NAMALWA (cell line): ENCODE data around the gene FSD1.
"Not testable (repeated sequence)": the region's sequence is repeated elsewhere in the genome, so short reads cannot be mapped to it uniquely, and the experiment has no call there.

Experiments used
- DNase-seq: peaks from one replicate; pipeline ENCODE4 v3.0.0-alpha.2; 2015; ENCODE audit warnings: low spot score

FSD1 gene

GRCh38 chr19:4304538-4305256 is at the start of gene FSD1:
Gene FSD1, plus strand, starts transcription at chr19:4304598. Its CDS starts 149 bp downstream, at chr19:4304747.
- DNase-seq = peak; percentile 83

GRCh38 chr19:4256563-4256962 is 47.8 kb upstream of the FSD1 start:
- peak; percentile 54 for DNase-seq

DNA sequence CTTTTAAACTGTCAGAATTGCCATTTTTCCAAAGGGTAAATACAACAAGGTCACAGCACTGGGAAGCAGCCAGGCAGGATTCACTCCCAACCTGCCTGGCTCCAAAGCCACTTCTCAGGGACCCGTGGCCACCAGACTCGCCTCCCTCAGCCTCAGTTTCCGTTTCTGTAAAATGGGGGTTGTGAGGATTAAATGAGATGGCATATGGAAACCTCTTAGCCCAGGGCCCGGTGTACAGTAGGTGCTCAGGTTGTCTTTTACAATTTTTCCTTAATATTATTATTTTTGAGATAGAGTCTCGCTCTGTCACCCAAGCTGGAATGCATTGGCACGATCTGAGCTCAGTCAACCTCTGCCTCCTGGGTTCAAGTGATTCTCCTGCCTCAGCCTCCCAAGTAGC is 47.4 kb upstream of the FSD1 start:
- DNase-seq = no peak

- DNase-seq = no peak
These were observed 46.2 kb upstream of the FSD1 start for GRCh38 chr19:4258181-4258580.

GRCh38 chr19:4260613-4261191 is 43.7 kb upstream of the FSD1 start:
- no peak for DNase-seq

DNA sequence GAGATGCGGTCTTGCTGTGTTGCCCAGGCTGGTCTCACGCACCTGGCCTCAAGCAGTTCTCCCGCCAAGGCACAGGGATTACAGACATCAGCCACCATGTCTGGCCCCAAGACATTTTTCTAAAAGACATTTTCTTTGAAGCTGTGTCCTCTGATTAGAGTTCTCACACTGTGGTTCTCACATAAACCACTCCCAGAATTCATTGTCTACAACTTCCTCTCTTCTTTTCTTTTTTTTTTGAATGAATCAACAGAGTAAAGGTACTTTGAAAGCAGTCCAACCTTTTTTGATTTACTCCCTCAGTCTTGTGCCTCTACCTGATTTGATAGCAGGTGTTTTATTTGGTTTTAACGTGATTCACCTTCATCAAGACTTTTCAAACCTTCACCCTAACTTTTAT is 39.6 kb upstream of the FSD1 start:
- DNase-seq = no peak

DNA sequence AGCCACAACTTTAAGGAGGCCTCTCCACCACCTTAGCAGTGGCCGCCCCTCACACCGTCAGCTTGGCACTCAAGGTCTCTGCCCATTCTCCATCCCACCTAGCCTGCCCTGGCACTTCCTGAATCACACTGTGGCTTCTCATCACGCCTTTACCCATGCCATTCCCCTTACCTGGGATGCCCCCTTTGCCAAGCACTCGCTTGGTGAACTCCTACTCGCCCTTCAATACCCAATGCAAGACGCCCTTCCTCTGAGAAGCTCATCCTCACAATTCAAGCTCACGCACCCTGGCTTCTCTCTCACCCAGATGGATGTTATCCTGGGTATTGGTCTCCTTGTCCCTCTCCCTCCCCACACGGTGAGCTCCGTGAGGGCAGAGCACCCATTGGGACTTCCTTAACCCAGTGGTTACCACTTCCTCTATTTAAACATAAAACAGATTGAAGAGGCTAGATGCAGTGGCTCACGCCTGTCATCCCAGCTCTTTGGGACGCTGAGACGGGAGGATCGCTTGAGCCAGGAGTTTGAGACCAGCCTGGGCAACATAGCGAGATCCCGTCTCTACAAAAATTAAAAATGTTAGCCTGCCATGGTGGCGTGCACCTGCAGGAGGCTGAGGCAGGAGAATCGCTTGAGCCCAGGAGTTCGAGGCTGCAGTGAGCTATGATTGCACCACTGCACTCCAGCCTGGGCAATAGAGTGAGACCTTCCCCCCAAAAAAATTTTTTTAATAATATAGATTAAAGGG is 38.0 kb upstream of the FSD1 start:
- DNase-seq = no peak

DNA sequence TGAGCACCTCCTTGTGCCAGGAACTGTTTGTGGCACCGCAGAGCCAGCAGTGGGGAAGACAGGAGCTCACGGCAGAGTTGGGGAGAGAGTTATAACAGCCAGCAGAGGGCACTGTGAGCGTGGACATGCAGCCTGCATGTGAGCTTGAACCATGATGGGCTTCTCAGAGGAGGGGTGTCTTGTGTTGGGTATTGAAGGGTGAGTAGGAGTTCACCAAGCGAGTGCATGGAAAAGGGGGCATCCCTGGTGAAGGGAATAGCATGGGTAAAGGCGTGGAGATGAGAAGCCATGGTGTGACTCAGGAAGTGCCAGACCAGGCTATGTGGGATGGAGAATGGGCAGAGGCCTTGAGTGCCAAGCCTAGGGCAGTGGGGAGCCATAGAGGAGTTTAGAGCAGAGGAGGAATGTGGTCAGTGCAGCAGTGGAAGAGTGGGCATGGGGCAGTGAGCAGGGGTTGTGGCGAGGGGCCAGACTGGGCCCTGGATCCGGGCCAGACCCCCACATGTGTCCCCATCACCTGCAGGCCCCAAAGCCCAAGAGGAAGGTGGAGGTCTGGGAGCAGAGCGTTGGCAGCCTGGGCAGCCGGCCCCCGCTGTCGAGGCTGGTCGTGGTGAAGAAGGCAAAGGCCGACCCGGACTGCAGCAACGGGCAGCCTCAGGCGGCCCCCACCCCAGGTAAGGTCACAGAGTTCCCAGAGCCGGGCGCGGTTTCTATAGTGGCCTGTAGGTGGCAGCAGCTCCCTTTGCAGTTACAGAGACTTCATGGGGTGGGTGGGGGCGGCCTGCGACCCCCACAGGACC is 37.1 kb upstream of the FSD1 start:
- peak; percentile 89 for DNase-seq

GRCh38 chr19:4267901-4268815 is 36.2 kb upstream of the FSD1 start:
- DNase-seq = no peak

GRCh38 chr19:4268816-4269430 is 35.5 kb upstream of the FSD1 start:
- DNase-seq = no peak

GRCh38 chr19:4272894-4273293 is 31.5 kb upstream of the FSD1 start:
- DNase-seq = no peak

- not testable (repeated sequence) for DNase-seq
These were observed 30.1 kb upstream of the FSD1 start for GRCh38 chr19:4274321-4274686.

DNA sequence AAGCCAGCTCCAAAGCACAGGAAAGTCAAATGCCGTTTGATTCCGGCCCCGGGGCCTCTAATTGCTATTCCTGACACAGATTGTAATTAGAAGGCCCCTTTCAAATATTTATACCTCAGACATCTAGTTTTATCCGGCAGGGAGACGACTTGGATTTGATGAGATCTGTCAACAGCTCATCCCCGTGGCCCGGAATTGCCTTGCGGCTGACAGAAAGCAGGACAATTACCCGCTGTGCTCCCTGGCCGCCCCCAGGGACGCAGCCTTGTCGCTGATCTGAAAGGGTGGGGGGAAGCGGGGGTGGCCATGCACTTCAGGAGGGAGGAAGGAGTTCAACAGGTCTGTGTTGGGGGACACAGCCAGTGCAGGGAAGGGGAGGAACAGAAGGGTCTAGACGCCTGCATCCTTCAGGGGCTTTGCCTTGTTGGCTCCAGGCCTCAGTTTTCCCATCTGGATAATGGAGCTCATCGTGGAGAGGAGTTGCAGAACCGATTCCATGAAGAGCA is 27.2 kb upstream of the FSD1 start:
- no peak for DNase-seq

DNA sequence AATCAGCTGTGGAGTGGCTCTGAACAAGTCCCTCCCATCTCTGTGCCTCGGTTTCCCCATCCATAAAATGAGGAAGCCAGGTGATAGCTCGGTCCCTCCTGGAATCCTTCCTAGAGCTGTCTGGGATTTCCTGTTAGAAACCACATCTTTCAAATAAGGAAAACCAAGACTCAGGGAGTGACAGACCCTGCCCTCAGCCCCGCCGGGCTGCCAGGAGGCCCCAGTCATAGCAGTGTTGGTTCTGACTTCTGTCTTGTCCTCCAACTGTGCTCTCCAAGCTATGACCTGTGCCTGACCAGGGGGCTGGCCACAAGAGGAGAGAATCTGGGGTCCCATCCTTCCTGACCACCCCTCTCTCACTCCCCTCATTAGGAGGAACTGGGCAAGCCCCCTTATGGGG is 26.4 kb upstream of the FSD1 start:
- no peak for DNase-seq

GRCh38 chr19:4278419-4279266 is 25.8 kb upstream of the FSD1 start, which contains the start of gene SHD:
Gene SHD, plus strand, starts transcription at chr19:4279266. Its CDS starts 798 bp downstream, at chr19:4280064.
- no peak for DNase-seq

GRCh38 chr19:4279267-4279529 is 25.2 kb upstream of the FSD1 start:
- DNase-seq = no peak

DNA sequence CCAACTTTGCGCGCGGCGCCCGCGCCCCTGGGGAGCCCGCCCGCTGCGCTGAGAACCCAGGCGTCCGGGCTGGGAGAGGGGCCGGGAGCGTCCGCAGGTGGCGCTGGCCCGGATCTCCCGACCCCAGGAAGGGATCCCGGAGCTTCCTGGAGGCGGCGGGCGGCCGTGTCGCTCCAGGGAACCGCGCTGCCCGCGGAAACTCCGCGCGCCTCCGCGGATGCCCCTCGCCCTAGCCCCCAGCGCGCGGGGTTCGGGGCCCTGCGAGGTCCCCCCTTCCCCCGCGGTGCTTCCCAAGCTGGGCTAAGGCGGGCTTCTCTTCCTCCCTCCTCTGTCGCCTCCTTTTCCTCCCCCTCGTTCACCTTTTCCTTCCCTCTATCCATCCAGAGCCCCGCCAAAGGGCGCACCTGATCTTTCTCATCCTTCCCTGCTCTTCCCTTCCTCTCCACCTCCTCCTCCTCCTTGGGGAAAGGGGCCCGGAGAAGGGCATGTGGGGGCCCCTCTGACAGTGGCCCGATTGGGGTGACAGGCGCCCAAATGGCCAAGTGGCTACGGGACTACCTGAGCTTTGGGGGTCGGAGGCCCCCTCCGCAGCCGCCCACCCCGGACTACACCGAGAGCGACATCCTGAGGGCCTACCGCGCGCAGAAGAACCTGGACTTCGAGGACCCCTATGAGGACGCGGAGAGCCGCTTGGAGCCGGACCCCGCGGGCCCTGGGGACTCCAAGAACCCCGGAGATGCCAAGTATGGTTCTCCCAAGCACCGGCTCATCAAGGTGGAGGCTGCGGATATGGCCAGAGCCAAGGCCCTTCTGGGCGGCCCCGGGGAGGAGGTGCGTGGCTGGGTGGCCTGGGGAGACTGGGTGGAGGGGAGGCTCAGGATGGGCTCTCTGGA is 24.6 kb upstream of the FSD1 start:
- DNase-seq = no peak

DNA sequence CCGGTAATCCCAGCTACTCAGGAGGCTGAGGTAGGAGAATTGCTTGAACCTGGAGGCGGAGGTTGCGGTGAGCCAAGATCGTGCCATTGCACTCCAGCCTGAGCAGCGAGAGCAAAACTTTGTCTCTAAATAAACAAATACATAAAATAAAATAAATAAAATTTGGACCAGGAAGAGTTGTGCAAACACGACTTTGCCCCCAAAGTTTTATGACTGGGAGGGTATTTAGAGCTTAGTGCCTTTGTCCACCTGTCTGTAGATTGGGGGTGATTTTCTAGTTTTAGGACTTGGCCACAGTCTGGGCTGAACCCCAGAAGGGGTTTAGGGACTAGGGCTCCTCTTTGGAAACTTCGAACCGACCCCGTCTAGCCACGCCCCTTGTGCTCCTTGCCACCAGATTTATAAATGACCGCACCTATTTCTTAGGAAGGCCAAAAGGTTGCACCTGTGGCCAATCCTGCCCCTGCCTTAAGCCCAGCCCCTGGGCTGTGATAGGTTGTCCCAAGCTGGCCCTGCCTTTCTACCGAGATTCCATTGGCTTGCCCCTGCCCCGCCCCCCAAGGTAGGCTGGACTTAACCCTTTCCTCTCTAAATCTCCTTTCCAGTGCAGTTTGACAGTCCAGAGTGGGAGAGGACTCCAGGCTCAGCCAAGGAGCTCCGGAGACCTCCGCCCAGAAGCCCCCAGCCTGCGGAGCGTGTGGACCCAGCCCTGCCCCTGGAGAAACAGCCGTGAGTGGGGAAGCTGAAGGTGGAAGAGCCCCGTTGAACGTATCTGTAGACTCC is 20.0 kb upstream of the FSD1 start:
- DNase-seq = peak; percentile 70
